HG02885 (cell line): ENCODE data around the gene ZNF614.
"Not testable (repeated sequence)": the region's sequence is repeated elsewhere in the genome, so short reads cannot be mapped to it uniquely, and the experiment has no call there.

Experiments
- ATAC-seq: cut with Tn5 transposase; IDR thresholded peaks from one replicate; pipeline ENCODE4 v1.9.1; 2021; ENCODE audit warnings: mild to moderate bottlenecking; ENCODE audit not compliant: unreplicated experiment, poor library complexity

The ZNF614 gene

GRCh38 chr19:51994048-51994644 is 34.0 kb downstream of the ZNF614 start:
- no peak for ATAC-seq

- no peak for ATAC-seq
These were observed 34.8 kb downstream of the ZNF614 start for GRCh38 chr19:51993422-51993821.

- ATAC-seq, result peak; percentile 89
These were observed 41.6 kb downstream of the ZNF614 start, which contains the start of gene ZNF350 for GRCh38 chr19:51986309-51987291. TSS of gene ZNF350 (minus strand) at chr19:51986840. CDS start at chr19:51974360, 12,480 bp downstream.

GRCh38 chr19:51983361-51983760 is 44.8 kb downstream of the ZNF614 start:
- ATAC-seq, result no peak

GRCh38 chr19:51980926-51981325 is 47.3 kb downstream of the ZNF614 start:
- ATAC-seq, result not testable (repeated sequence)

GRCh38 chr19:51980116-51980736 is 48.0 kb downstream of the ZNF614 start:
- ATAC-seq, result no peak

GRCh38 chr19:51978882-51979281 is 49.3 kb downstream of the ZNF614 start:
- no peak for ATAC-seq

GRCh38 chr19:51977346-51977745 is 50.8 kb downstream of the ZNF614 start:
- no peak for ATAC-seq

GRCh38 chr19:51976852-51977251 is 51.3 kb downstream of the ZNF614 start:
- no peak for ATAC-seq

- ATAC-seq, result not testable (repeated sequence)
These were observed 52.4 kb downstream of the ZNF614 start for GRCh38 chr19:51975787-51976186.

- no peak for ATAC-seq
These were observed 56.6 kb downstream of the ZNF614 start for GRCh38 chr19:51971624-51972023.

GRCh38 chr19:51970718-51971117 is 57.5 kb downstream of the ZNF614 start:
- no peak for ATAC-seq

GRCh38 chr19:51965583-51965982 is 62.6 kb downstream of the ZNF614 start:
- no peak for ATAC-seq
